Central memory CD4-positive, alpha-beta T cell (primary cell): ENCODE measurements around the gene SMAD2.

ENCODE experiments used
- DNase-seq: peaks from one replicate; pipeline ENCODE4 v3.0.0; 2022

Gene SMAD2

DNA sequence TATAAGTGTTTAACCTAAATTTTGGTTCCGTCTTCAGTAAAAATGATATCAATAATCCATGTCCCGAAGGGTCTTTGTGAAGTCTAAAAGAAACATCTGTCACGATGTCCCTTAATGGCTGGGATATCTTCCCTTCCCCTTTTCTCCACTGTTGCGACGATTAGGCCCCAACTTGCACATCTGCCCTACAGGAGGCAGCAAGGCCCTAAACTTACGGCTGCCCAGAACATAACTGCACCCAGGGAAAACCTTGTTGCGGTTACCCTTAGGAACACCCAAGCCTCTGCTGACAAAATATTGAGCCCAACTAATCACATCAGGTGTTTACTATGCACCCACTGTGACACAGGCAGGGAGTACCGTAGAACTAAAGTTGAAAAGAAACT is 1.3 kb upstream of the SMAD2 start:
- peak; percentile 42 for DNase-seq

GRCh38 chr18:47930931-47931717 is 665 bp upstream of the SMAD2 start:
- peak; percentile 94 for DNase-seq

- DNase-seq: no peak
Observed at GRCh38 chr18:47929681-47930198, 719 bp downstream of the SMAD2 start.

- DNase-seq: no peak
Observed at GRCh38 chr18:47928466-47928865, 2.0 kb downstream of the SMAD2 start.

DNA sequence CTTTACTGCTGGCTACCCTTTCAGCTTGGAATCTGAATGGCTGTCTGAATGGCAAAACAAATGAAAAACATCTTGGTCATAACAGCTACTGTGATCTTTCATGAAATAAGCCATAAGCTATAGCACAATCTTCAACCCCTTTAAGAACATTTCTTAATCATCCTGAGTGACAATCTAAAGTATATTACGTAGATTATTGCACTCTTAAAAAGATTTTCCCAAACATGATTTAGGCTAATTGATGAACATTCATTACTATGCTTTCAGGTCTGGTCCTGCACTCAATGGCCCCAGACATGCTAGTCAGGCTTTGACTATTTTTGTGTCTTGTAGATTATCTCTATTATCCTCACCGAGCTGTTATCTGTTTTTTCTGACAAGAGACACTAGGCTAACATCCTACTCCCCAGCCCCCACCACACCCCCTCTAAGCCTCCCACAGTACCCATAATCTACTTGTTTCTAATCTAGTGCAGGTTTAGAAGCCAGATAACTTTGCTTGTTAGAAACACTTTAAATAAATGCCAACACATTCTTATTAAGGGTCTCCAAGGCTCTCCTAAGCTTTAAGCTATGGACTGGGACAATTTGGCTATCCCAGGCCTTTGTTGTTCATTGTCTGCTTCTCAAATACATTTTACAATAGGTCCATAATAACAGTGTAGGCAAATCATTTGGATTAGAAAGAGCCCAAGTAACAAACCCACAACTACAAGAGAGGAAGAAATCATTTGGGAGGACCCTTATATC is 4.2 kb downstream of the SMAD2 start:
- no peak for DNase-seq

GRCh38 chr18:47919916-47920315 is 10.5 kb downstream of the SMAD2 start:
- no peak for DNase-seq

DNA sequence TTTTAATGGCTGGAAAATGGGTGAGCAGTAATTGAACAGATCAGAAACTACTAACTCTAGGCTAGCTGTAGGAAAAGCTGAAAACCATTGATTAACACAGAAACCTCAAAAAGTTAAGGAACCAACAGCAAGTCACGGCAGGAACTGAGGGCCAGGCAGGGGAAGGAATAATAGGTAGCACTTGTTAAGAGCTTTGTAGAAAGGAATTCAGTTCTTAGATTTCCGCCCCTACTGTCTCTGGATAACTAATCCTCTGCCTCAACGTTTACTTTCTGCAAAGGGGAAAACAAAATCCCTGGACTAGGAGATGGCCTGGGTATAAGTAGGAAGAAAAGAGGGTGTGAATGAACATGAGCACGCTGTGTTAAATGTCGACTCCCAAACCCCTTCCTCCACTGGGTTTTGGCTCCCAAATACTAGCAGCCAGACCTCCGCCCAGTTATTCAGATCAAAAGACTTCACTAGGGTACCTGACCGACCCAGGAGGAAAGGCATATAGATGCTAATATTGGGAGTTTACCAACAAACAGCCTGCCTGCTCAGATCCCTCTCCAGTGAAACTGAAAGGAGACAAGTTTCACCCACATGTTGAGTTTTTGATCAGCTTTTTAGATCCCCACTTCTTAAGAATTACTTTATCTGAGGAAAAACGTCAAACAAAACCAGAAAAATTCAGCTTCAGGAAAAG is 12.4 kb downstream of the SMAD2 start:
- no peak for DNase-seq

DNA sequence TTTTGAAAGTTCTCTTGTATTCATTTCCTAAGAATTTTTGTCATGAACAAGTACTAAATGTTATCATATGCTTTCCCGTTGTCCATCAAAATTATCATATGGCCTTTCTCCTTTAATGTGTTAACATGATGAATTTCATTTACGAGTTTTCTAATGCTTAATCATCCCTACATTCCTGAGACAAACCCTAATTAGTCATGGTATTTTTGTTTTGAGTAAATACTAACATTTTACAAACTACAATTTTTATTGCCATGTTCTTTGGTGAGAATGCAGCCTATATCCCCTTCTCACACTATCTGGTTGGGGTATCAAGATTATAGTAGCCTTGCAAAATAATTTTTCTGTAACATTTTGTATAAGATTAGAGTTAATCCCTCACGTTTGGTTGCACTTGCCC is 14.5 kb downstream of the SMAD2 start:
- DNase-seq: no peak

GRCh38 chr18:47915229-47915628 is 15.2 kb downstream of the SMAD2 start:
- no peak for DNase-seq

GRCh38 chr18:47912794-47913585 is 17.5 kb downstream of the SMAD2 start:
- DNase-seq: no peak

- DNase-seq: no peak
Observed at GRCh38 chr18:47912343-47912742, 18.1 kb downstream of the SMAD2 start.

DNA sequence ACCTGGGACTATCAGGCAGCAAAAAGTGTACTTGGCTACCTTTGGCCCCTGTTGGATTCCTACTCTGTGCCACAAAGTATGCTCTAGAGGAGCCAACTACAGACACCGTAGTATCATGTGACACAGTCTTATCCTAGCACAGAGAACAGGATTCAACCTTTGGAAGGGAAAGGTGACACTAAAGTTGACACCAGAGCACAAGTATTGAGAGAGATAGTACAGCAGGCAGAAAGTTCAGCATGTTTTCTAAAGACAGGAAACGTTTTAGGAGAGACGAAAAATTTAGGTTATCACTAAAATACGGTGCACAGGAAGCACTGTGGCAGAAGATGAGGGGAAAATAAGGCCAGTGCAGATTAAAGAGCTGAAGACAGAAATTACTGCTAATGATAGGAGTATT is 18.6 kb downstream of the SMAD2 start:
- no peak for DNase-seq

GRCh38 chr18:47909484-47909883 is 21.0 kb downstream of the SMAD2 start:
- DNase-seq: no peak

DNA sequence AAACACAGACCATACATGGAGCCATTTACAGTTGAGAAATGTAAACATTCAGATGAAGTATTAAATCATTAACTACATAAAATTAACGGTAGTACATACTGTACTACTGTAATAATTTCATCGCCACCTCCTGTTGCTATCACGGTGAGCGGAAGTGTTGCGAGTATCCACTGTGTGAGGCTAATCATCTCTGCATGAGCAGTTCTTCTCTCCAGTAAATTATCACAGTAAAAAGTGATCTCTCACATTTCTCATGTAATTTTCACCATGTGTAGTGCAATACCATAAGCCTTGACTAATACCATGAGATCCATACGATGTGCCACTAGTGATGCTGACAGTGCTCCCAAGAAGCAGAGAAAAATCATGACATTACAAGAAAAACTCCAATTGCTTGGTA is 21.9 kb downstream of the SMAD2 start:
- DNase-seq: no peak

DNA sequence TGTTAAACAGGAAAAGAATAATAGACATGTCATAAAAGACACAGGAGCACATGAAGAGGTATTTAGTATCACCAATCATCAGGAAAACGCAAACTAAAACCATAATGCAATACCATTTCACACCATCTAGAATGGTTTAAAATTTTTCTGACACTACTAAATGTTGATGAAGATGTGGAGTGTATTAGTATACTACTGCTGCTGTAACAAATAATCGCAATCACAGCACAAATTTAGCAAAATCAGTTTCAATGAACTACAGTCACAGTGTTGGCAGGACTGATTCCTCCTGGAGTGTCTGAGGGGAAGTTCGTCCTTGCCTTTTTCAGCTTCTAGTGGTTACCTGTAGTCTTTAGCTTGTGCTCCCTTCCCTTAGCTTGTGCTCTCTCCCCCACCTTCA is 24.1 kb downstream of the SMAD2 start:
- no peak for DNase-seq

DNA sequence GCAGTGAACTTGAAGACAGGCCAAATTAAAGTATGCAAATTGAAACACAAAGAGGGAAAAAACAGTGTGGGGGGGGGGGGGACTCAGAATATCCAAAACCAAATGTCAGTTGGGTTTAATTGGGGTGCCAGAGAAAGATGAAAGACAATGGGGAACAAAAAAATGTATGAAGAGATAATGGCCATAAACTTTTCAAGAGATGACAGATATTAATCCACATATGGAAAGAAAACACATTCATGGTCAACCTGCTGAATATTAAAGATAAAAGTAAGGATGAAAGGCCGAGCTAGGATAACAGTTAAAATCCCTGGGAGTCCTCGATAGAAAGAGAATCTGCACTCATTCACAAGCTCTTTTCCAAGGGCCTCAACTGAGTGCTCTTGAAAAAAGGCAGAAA is 26.6 kb downstream of the SMAD2 start:
- DNase-seq: no peak

DNA sequence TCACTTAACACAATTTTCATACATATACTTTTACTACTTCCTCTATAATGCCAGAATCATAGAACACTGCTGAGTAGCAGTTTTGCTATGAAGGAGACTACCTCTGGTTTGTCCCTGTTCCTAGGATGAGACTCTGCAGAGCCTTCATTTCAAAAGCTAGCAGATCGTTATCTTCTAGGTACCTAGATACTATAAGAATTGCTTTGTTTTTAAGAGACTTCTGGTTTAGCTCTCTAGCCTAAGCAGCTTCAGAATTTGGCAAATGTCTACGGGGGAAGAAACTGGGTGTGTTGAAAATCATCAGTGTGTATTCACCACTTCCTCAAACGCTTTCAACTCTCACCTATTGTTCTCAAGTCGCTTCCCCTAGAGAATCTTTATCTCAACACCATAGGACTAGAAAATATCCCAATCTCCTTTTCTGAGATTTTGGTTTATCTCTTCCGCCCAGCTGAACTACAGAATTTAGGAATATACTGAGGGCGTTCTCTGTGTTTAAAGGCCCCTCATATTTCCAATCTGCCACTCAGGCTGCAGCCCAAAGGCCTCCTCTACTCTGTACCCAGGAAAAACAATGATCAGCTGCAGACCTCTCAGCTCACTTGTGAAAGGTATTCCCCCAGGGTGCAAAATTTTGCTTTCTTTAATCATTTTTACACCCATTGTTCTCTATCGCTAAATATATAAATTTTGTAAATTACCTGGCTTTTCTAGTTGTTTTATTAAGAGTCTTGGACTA is 28.7 kb downstream of the SMAD2 start:
- peak; percentile 33 for DNase-seq

DNA sequence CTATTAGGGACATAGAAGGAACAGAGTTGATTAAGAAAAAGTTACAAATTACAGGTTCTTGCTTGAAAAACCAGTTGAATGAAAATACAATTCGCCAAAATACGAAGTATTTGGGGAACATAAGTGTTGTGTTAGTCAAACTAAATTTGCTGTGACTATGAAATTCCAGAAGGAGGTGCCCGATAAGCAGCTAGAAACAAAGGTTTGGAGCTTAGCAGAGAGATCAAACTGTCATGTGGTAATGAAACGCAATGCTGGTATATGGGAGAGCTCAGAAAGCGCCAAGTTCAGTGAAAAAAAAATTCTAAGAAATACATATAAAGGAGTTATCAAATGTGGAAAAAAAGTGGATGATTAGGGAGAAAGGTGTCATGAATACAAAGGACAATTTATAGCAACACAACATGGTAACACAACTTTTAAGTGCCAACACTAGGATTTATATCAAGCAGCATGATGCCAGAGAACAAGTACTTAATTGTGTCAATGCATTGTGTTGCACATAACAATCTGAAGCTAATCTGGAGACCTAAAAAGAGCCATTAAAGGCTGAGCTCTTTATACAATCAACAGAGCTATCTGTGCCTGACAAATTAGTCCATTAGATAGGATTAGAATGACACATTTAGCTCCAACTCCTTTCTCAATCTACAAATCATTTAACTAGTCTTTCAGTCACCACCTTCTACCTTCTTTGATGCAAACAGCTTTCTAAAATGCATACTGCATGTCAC is 31.2 kb downstream of the SMAD2 start:
- no peak for DNase-seq

DNA sequence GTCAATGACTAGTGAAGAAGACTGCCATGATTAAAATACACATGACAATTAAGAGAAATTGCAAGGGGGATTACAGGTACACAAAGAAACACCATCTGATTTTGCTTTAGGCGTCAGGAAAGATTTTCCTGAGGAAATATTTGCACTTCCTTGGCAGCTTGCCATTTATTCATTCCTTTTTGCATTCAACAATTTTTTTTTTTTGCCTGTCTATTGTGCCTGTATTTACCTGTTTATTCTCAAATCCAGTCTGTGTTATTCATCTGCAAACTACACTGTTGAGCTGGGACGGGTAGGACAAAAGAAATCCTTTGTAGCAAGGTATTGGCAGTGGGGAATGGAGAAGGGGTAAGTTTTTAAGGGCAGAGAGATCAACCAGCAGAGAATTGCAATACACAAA is 31.8 kb downstream of the SMAD2 start:
- DNase-seq: no peak

DNA sequence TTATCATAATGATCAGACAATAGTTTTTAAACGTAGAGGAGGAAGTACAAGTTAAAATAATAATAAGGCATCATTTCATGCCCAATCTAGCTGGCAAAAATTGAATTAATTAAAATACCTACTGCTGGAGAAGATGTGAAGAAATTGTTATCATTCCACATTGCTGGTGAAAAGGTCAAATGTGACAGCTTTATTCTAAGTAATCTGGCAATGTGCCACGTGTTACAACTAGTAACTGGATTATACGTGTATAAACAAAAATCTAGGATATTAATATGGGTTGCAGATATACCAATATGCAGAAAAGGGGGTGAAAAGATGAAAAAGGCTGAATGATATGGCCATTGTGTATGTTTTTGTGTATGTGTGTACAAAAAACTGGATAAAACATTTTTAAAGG is 32.4 kb downstream of the SMAD2 start:
- DNase-seq: no peak

DNA sequence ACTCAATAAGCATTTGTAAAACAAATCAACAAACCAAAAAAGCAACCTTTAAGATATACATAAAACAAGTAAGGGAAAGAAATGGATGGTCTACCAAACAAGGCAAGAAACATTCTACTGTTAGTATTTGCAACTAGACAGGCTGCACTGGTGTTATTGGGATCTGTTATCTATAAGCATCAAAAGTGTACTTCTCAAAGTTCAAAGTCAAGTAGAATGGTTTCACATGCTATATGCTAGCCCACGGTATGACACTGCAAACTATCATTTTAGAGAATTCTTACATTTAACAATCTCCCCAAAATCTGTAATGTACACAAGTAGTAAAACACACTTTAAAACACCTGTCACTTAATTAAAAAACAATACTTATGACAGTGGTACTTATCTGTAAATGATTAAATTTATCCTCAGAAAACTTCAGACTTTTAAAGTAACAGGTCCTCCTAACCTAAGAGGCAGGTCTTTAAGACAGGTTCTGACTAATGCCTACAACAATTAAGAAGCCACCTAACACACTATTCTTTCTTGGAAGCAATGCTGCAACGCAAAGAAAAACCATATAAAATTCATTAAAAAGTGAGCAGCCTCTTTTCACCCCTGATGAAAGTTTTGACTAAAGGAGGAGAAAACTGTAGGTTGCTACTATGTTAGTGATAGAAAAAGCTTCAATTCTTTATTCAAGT is 34.8 kb downstream of the SMAD2 start:
- no peak for DNase-seq
